ENCODE data around the gene PYHIN1. TPM values are rescaled to one million over a fixed set of nuclear protein-coding genes. Genes with fewer than 3 reads are reported as not detected.

The PYHIN1 gene
- polyA plus RNA-seq, 1 of the 3 experiments (the other 2 are of a cell fraction): not detected

- H4K20me1 ChIP-seq (ENCODE audit: insufficient read depth): no peaks in the 10 kb centered on the region
- no peak for DNase-seq
- no peaks in the 10 kb centered on the region for H3K9me3 ChIP-seq
- peak overlapping the region in 1 of 2 experiments; percentile 95; a peak in 2 of 4 replicates for H3K27ac ChIP-seq (ENCODE audit: low read depth in 2 of 2, low read length in 1 of 2)
- H3K4me1 ChIP-seq (ENCODE audit: control insufficient read depth in 1 of 2, insufficient read depth in 2 of 2, low read depth in 1 of 2, low read length in 1 of 2): peaks cover 0 to 12% of the 10 kb centered on the region in 2 experiments; a peak in 3 of 4 replicates
- H3K27me3 ChIP-seq (ENCODE audit: insufficient read depth): no peaks in the 10 kb centered on the region
- H3F3A ChIP-seq (replicated peaks; ENCODE audit: insufficient read depth): peaks cover 29% of the 10 kb centered on the region
- H3K9ac ChIP-seq: peak overlapping the region; percentile 55; the same call in 1 of the 2 replicates
- H3K9me2 ChIP-seq: no peaks in the 10 kb centered on the region
- H3K36me3 ChIP-seq (replicated peaks in 1 of 2; ENCODE audit: control insufficient read depth in 1 of 2, insufficient read depth in 2 of 2, low read length in 1 of 2): peaks cover 17 to 22% of the 10 kb centered on the region in 2 experiments
- ChIA-PET POLR2A (no interaction called here), CTCF (no interaction called here)
- peak overlapping the region; percentile 60 to 63; a peak in 2 of 4 replicates for H3K4me3 ChIP-seq (ENCODE audit: low read depth in 2 of 2, low read length in 1 of 2)
- H3K79me2 ChIP-seq (ENCODE audit: insufficient read depth): peaks cover 59% of the 10 kb centered on the region
- no peak for TF ChIP-seq MEF2A (IDR thresholded peaks at IDR 0.05; ENCODE audit: borderline replicate concordance, low read depth)
- TF ChIP-seq REST (IDR thresholded peaks at IDR 0.05; ENCODE audit: low read depth, low read length): no peak
- TF ChIP-seq FOXJ3 (CRISPR knock-in tag; IDR thresholded peaks at IDR 0.05): no peak
- TF ChIP-seq RFX5 (IDR thresholded peaks at IDR 0.05; ENCODE audit: low read length): no peak
- TF ChIP-seq NFIC (IDR thresholded peaks at IDR 0.05; ENCODE audit: borderline replicate concordance): no peak
- TF ChIP-seq USF2 (IDR thresholded peaks at IDR 0.05; ENCODE audit: borderline replicate concordance, low read depth, low read length): no peak
- TF ChIP-seq EZH2phosphoT487 (IDR thresholded peaks at IDR 0.05; ENCODE audit: borderline replicate concordance, low read depth): no peak
- TF ChIP-seq ZBTB33 (IDR thresholded peaks at IDR 0.05; ENCODE audit: borderline replicate concordance, low read depth): no peak
- H3K4me2 ChIP-seq: peak overlapping the region; percentile 82
- H2AFZ ChIP-seq (ENCODE audit: low read depth): no peak overlapping the region
Measured at GRCh38 chr1:159011751-159012150, 80.4 kb downstream of the PYHIN1 start.

- Histone ChIP-seq H3K9ac (peak overlapping the region; percentile 55; the same call in 1 of the 2 replicates), H3K4me1 (ENCODE audit: control insufficient read depth in 1 of 2, insufficient read depth in 2 of 2, low read depth in 1 of 2, low read length in 1 of 2) (peaks cover 0 to 12% of the 10 kb centered on the region in 2 experiments; a peak in 3 of 4 replicates)
Measured at GRCh38 chr1:159012495-159012894, 81.1 kb downstream of the PYHIN1 start.

More at GRCh38 chr1:159012495-159012894, 81.1 kb downstream of the PYHIN1 start:
- no peaks in the 10 kb centered on the region for H3K27me3 ChIP-seq (ENCODE audit: insufficient read depth)
- H3K4me2 ChIP-seq: peak overlapping the region; percentile 82
- peak overlapping the region; percentile 60 to 63; a peak in 3 of 4 replicates for H3K4me3 ChIP-seq (ENCODE audit: low read depth in 2 of 2, low read length in 1 of 2)
- H3K9me2 ChIP-seq: no peaks in the 10 kb centered on the region
- H3K79me2 ChIP-seq (ENCODE audit: insufficient read depth): peaks cover 59% of the 10 kb centered on the region
- TF ChIP-seq SIN3A (IDR thresholded peaks at IDR 0.05; ENCODE audit: borderline replicate concordance, low read depth, low read length) (peak; percentile 20; the same call in 1 of the 2 replicates), RXRA (IDR thresholded peaks at IDR 0.05; ENCODE audit: borderline replicate concordance, low read depth) (no peak)
- WGBS (ENCODE audit: low lambda C conversion rate): 21% methylated on average over 6 of the region's 6 CpGs
- peaks cover 23 to 27% of the 10 kb centered on the region in 2 experiments for H3K36me3 ChIP-seq (replicated peaks in 1 of 2; ENCODE audit: control insufficient read depth in 1 of 2, insufficient read depth in 2 of 2, low read length in 1 of 2)
- ChIA-PET CTCF (no interaction called here), POLR2A (no interaction called here)
- H3K27ac ChIP-seq (ENCODE audit: low read depth in 2 of 2, low read length in 1 of 2): peak overlapping the region in 1 of 2 experiments; percentile 95; a peak in 2 of 4 replicates
- H4K20me1 ChIP-seq (ENCODE audit: insufficient read depth): no peaks in the 10 kb centered on the region
- no peaks in the 10 kb centered on the region for H3K9me3 ChIP-seq
- H2AFZ ChIP-seq (ENCODE audit: low read depth): no peak overlapping the region
- peaks cover 29% of the 10 kb centered on the region for H3F3A ChIP-seq (replicated peaks; ENCODE audit: insufficient read depth)
- no peak for DNase-seq

Measured in SK-N-SH (cell line).